AG09319 (cell line): Measurements from ENCODE around the gene IRF3.
A peak's percentile ranks its signal among the peaks of the same experiment; 100 is the strongest.

Experiments
- DNase-seq: peaks from one replicate; pipeline ENCODE4 v3.0.0-alpha.2; 2010; ENCODE audit warnings: low read depth; ENCODE audit errors: extremely low read depth
- CTCF ChIP-seq: IDR thresholded peaks from 2 replicates; pipeline ENCODE4 v1.5.1; 2011; ENCODE audit warnings: low read depth, mild to moderate bottlenecking, inconsistent platforms, low read length, moderate library complexity

Gene IRF3

GRCh38 chr19:49680421-49681351, 15.0 kb upstream of the IRF3 start:
- TF ChIP-seq CTCF, result peak; percentile 100
- DNase-seq, result peak; percentile 53

DNA sequence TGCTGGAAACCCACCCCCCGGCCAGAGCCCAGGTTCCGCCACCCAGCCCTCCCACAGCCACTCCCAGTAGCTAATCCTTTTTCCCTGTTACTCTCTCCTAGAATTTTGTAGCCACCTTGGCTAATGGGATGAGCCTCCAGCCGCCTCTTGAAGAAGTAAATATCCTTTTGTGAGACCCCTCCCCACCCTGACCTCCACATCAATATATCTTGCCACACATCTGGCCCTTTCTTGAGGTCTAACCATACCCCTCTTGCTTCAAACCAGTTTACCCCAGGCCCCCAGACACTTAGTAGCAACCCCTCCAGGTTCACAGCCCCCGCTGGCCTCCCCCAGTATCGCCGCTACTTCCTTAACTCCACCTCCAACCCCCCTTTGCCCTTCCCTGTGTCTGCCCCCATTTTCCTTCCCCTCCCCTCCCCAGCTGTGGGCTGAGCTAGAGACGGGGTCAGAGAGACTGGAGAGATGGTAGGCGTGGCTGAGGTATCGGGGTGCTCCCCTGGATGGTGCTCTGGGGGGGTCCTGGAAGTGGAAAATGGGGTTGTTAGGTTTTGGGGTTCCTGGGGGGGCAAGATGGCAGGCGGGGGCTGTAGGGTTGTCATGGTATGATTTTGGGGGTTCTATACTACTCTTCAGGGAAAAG, 14.2 kb upstream of the IRF3 start:
- DNase-seq, result no peak
- no peak for TF ChIP-seq CTCF

DNA sequence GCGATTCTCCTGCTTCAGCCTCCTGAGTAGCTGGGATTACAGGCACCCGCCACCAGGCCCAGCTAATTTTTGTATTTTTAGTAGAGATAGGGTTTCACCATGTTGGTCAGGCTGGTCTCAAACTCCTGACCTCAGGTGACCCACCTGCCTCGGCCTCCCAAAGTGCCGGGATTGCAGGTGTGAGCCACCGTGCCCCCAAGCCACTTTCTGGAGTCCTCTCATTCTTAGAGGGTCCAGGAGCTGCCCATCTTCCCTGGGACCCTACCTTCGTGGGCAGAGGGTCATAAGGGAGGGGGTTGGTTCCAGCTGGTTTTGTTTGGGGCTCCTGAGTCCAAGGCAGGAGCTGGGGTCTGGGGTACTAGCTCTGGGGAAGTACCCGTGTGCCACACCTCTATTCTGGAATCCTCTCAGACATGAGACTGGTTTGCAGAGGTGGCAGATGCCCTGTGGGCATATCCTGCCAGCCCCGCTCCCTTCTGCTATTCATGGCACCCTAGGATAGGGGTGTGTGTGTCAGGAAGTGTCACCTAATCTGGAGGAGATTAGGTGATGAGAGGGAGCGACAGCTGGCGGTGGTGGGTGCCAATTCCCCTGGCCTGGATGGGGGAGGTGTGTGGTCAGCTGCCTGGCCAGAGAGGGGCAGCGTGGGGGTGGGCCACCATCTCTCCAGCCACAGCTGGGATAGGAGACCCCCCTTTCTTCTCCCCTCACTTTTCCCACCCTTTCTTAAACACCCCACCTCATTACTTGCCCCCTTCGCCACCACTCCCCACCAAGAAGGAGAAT, 13.5 kb upstream of the IRF3 start:
- no peak for DNase-seq
- TF ChIP-seq CTCF, result no peak

GRCh38 chr19:49677901-49678674, 12.4 kb upstream of the IRF3 start:
- no peak for DNase-seq
- peak; percentile 59 for TF ChIP-seq CTCF

DNA sequence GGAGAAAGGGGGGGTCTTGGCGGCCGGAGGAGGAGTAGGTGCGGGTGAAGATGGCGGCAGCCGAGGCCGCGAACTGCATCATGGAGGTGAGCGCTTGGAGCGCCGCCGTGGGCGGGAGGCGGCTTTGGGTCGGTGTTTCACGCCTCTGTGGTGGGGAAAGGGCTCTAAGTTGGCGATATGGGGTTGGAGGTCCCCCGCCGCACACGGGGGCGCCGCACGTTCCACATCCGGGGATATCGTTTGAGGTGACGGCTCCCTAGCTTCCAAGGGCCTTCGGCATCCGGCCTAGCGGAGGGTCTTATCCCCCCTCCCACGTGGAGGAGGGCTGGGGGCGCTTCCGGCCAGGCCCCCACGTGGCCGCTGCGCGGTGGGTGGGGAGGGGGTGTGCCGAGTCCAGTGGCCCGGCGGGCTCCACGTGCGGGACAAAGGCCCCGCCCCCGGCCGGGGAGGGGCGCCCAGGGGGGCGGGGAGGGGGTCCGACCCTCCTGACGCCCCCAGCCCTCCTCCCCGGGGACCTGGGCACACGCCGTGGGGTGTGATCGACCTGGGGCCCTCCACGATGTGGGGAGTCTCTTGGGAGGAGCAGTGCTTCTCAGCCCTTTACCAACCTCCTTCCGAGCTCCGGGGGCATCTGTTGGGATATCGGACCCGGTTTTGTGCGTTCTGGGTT, 11.7 kb upstream of the IRF3 start, which contains the start of gene PRMT1:
PRMT1 (plus strand) TSS at position 41 of the 670 bp plus-strand sequence; CDS start at position 51, 10 bp downstream.
- no peak for DNase-seq
- no peak for TF ChIP-seq CTCF

DNA sequence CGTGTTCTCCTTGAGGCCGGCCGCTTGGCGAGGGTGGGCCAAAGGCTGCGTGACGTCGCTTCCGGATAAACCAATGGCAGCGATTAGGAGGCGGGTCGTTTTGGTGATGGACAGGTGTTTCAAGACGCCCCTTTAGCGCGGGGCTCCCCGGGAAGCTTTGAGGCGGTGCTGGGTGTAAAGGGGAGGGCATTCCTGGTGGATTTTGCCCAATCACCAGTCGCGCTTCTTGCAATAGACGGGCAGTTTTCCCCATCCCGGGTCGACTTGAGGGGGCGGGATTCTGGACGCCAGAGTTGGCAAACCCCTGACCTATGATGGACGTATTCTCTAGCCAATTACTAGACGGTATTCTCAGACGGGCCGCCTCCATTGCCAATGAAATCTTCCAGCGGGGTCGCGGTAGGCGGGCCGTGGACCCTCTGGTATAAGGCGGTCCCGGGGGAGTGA, 11.2 kb upstream of the IRF3 start:
- TF ChIP-seq CTCF, result no peak
- DNase-seq, result peak; percentile 100
